Measurements from ENCODE around the gene LRRC37B.
"Not testable (repeated sequence)": the region's sequence is repeated elsewhere in the genome, so short reads cannot be mapped to it uniquely, and the experiment has no call there.

The LRRC37B gene

DNA sequence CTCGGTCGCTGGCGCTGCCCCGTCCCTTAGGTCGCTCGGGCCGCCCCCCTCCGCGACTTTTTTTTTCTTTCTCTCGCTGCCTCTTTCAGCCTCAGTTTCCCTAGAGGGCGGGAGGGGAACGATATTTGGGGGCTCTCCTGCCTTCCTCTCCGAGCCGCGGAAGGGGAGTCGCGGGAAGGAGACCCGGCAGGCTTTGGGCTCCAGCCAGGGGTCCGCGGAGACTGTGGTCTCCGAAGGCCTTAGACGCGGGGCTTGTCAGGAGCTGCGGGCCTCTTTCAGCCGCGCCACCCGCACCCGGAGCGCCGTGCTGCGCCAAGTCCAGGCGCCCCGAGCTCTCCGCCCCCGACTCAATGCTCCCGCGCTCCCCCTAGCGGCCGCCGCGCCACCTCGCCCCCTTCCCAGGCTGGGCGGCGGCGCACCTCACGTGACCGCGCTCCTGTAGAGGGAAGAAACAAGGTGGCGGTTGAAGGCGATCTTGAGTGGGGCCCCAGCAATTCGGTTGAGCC, at the start of gene LRRC37B:
LRRC37B (plus strand) TSS at position 427 of the 506 bp plus-strand sequence. CDS start 14,010 bp downstream, outside the sequence.
- TF ChIP-seq, protein P1, sequence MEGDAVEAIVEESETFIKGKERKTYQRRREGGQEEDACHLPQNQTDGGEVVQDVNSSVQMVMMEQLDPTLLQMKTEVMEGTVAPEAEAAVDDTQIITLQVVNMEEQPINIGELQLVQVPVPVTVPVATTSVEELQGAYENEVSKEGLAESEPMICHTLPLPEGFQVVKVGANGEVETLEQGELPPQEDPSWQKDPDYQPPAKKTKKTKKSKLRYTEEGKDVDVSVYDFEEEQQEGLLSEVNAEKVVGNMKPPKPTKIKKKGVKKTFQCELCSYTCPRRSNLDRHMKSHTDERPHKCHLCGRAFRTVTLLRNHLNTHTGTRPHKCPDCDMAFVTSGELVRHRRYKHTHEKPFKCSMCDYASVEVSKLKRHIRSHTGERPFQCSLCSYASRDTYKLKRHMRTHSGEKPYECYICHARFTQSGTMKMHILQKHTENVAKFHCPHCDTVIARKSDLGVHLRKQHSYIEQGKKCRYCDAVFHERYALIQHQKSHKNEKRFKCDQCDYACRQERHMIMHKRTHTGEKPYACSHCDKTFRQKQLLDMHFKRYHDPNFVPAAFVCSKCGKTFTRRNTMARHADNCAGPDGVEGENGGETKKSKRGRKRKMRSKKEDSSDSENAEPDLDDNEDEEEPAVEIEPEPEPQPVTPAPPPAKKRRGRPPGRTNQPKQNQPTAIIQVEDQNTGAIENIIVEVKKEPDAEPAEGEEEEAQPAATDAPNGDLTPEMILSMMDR (IDR thresholded peaks at IDR 0.05; ENCODE audit: low read depth, low read length) = peak; percentile 62
- peak; percentile 29 for DNase-seq (ENCODE audit: extremely low read depth, low read depth)

DNA sequence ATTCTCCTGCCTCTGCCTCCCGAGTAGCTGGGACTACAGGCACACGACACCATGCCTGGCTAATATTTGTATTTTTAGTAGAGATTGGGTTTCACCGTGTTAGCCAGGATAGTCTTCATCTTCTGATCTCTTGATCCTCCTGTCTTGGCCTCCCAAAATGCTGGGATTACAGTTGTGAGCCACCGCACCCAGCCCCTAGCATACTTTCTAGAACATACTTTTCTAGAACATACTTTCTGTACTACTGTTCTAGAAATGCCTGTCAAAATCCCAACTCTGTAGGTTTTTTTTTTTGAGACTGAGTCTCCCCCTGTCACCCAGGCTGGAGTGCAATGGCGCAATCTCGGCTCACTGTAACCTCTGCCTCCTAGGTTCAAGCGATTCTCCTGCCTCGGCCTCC, 43.1 kb upstream of the LRRC37B start:
- not testable (repeated sequence) for DNase-seq (ENCODE audit: extremely low read depth, low read depth)

GRCh38 chr17:31967648-31968047, 39.5 kb upstream of the LRRC37B start:
- DNase-seq (ENCODE audit: extremely low read depth, low read depth) = no peak
- TF ChIP-seq, protein P1 (IDR thresholded peaks at IDR 0.05; ENCODE audit: low read depth, low read length) = no peak

DNA sequence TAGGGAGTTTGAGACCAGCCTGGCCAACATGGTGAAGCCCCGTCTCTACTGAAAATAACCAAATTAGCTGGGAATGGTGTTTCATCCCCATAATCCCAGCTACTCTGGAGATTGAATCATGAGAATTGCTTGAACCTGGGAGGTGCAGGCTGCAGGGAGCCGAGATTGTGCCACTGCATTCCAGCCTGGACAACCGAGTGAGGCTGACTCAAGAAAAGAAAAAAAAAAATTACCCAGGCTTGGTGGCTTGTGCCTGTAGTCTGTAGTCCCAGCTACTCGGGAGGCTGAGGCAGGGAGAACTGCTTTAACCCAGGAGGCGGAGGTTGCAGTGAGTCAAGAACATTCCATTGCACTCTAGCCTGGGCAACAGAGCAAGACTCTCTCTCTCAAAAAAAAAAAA, 36.8 kb upstream of the LRRC37B start:
- not testable (repeated sequence) for DNase-seq (ENCODE audit: extremely low read depth, low read depth)

GRCh38 chr17:31974269-31975071, 32.7 kb upstream of the LRRC37B start:
- DNase-seq (ENCODE audit: extremely low read depth, low read depth) = not testable (repeated sequence)

- not testable (repeated sequence) for DNase-seq (ENCODE audit: extremely low read depth, low read depth)
Observed at GRCh38 chr17:31975391-31975790, 31.8 kb upstream of the LRRC37B start.

- not testable (repeated sequence) for DNase-seq (ENCODE audit: extremely low read depth, low read depth)
Observed at GRCh38 chr17:31991821-31992220, 15.4 kb upstream of the LRRC37B start.

DNA sequence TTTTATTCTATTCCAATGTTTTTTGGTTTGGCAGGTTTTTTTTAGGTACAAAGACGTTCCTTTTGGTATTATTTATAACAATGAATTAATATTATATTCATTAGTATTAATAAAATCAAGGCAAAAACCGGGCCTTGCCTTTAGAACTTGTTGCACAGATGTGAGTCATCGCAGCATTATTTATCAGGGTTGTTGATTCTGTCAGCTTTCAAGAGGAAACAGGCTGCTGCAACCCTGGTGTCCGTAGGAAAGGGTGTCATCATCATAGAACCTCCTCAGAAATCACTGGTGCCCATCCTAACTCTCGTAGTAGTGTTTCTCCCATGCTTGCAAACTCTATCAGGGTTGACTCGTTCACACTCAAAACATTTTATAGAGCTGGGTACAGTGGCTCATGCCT, 10.2 kb upstream of the LRRC37B start:
- TF ChIP-seq, protein P1 (IDR thresholded peaks at IDR 0.05; ENCODE audit: low read depth, low read length) = no peak
- DNase-seq (ENCODE audit: extremely low read depth, low read depth) = no peak

- TF ChIP-seq, protein P1 (IDR thresholded peaks at IDR 0.05; ENCODE audit: low read depth, low read length) = no peak
- no peak for DNase-seq (ENCODE audit: extremely low read depth, low read depth)
Observed at GRCh38 chr17:32007463-32008298, 498 bp downstream of the LRRC37B start.

DNA sequence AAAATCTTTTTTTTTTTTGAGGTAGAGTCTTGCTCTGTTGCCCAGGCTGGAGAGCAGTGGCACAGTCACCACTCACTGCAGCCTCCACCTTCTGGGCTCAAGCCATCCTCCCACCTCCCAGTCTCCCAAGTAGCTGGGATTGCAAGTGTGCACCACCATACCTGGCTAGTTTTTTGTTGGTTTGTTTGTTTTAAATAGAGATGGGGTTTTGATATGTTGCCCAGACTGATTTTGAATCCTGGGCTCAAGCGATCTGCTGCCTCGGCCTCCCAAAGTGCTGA, 2.0 kb downstream of the LRRC37B start:
- DNase-seq (ENCODE audit: extremely low read depth, low read depth) = no peak
- TF ChIP-seq, protein P1 (IDR thresholded peaks at IDR 0.05; ENCODE audit: low read depth, low read length) = no peak
